Fibroblast of peridontal ligament (primary cell): ENCODE results near the gene MMP21.

Source experiments
- DNase-seq: peaks from one replicate; pipeline ENCODE4 v3.0.0-alpha.2; 2010; ENCODE audit errors: extremely low read depth

MMP21 gene

DNA sequence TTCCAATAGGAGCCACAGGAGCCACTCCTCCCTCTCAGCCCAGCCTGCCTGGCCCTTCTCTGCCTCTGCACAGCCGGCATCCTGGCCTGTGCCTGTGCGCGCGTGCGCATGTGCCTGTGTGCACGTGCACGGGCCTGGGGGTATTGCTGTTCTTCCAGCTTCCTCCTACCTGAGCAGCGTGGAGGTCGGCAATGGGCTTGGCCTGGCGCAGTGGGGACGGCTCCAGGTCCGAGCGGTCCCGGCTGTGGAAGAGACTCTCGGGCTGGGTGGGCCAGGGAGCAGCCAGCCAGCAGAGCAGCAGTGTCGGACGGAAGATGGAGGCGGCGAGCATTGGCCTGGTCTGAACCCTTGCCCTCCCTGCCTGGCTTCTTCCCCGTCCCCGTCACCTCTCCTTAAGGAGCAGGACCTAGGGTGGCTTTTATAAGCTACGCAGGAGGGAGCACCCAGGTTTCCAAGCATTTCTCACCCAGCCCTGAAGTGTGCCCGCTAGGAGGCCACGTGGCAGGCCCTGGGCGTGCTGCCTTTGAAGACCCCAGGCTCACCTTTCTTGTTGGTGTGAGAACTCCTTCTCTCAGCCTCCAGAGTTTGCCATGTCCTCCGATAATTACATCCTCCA lies at the start of gene MMP21:
TSS of gene MMP21 (minus strand) at position 331 of the 616 bp plus-strand sequence. CDS start at position 331, 0 bp downstream.
- no peak for DNase-seq

- peak; percentile 8 for DNase-seq
Measured at GRCh38 chr10:125824736-125825135, 49.1 kb upstream of the MMP21 start.

DNA sequence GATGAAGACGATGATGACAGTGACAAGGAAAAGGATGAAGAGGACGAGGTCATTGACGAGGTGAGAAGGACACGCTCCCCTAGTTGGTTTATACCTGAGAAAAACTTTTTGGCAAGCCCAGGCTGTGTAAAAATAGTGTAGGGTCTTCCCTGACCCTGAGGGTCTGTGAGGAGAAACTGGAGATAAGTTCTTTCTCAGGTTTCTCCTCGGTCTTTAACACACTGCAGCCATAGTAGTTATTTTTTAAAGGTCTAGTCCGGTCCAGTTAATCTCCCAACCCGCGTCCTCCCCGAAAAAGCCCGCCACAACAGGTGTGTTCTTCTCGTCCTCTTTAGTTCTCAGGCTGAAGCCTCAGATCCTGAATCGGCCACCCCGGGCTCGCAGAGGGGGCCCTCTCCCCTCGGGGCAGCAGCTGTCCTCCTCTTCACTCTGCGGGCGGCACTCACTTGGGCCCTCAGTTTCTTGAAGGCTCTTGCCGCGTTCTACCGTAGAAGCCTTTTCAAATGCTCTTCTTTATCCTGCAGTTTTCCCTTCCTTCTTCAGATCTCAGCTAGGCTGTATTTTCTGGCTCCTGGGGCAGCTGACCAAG lies 48.1 kb upstream of the MMP21 start:
- no peak for DNase-seq

GRCh38 chr10:125822878-125823662 lies 47.4 kb upstream of the MMP21 start, which contains the start of the genes BCCIP and UROS:
Gene BCCIP (plus strand): TSS chr10:125823546. CDS start chr10:125823558, 12 bp downstream.
Gene UROS (minus strand): TSS chr10:125823258. CDS start chr10:125816499, 6,759 bp downstream.
- peak; percentile 90 for DNase-seq

DNA sequence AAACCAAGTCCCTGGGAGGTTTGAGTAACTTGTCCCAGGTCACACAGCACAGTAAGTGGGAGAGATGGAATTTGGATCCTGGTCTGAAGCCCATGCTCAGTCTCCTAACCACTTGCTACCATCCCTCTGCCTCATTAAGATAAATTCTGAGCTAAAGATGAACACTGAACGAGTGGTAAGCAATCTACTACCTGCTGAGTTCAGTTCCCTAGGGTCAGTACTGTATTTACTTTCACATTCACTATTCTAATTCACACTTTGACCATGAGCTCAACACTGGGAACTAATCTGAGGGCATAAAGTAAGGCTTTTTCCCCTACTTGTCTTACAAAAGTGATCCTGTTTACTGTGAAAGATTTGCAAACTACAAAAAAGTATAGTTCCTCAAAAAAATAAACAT lies 45.1 kb upstream of the MMP21 start:
- DNase-seq = no peak

GRCh38 chr10:125817337-125817946 lies 41.8 kb upstream of the MMP21 start:
- DNase-seq = no peak

GRCh38 chr10:125816548-125816947 lies 40.9 kb upstream of the MMP21 start:
- DNase-seq = no peak

GRCh38 chr10:125815764-125816163 lies 40.1 kb upstream of the MMP21 start:
- no peak for DNase-seq

GRCh38 chr10:125812128-125812750 lies 36.6 kb upstream of the MMP21 start:
- peak; percentile 69 for DNase-seq

DNA sequence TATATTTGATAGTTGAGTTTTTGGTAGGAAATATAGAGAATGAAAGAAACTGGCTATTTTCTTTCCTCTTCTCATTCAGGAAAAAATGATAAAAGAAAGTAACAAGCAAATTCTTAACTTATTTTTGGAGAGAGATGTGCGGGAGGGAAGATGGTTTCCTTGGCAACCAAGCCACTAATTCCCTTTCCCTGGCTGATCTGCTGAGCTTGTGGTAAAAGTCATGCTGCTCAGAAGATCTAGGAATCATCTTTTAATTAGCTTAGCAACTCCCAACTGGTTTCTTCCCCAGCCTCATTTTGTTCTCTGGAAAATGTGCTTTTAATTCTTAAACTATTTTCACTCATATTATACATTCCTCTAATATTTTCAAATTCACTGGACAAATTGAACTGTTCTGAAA lies 35.6 kb upstream of the MMP21 start:
- DNase-seq = peak; percentile 58

DNA sequence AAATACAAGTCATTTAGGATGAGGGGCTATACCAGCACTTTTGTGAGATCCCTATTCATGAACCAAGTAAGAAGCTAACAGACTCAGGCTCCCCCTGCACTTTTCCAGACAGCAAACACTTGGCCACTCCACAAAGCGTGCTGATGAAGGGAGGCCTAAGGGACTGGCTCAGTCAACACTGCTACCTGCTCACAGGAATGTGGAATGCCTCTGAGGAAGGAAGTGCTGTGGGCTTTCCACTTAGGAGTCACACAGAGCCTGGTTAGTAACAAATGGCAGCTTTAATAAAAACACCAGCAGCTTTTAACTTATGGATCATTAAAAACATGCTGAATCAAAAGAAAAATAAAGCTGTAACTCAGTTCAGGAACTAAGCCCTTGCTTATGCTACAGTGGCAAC lies 32.4 kb upstream of the MMP21 start:
- DNase-seq = no peak

- DNase-seq = no peak
Measured at GRCh38 chr10:125802739-125803138, 27.1 kb upstream of the MMP21 start.

GRCh38 chr10:125802131-125802530 lies 26.5 kb upstream of the MMP21 start:
- no peak for DNase-seq

DNA sequence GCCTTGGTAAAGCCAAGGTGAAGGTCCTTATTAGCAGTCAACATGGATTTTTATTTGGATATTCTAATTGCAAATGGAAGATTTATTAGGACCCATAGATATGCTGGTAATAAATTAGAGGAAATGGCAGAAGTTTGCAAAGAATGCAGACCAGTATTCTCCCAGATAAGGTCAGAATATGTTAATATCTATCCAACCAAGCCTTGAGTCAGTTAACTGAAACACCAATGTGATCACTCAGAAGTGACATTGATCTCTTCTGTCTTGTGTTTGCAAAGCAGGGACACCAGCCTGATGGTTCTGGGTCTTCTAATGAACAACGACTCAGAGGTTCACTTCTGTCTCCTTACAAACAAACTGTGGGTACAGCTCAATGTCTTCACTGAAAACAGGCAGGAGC lies 26.0 kb upstream of the MMP21 start:
- no peak for DNase-seq

DNA sequence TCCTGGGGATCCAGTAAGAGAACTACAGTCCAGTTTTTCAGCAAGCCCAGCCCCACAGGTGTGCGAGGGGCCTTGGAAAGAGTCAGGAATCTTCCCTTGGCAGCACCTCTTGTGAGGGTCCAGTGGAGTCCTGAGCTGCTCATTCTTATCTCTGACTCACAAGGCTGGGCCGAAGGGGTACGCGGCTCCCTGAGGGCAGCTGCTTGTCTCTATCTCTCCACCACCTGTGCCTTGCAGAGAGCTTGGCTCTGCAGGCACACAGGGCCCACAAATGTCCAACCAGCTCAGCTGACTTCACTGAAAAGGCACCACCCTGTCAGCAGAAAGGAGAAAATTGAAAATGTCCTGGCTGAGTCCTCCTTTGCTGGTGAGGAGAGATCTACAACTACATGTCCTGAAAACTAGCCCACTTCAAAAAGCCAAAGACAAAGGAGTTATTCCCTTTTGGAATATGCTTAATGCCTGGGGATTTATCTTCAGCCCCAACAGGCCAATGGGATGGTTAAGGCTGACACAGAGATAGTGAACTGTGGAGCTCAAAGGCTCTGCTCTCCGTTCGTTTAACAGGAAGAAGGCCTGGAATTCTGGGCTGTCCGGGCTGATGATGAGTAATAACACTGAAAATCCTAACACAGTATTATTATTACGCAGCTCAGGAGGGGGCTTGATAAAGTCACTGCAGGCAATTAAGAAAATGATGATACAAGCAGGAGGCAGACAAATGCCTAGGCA lies 24.0 kb upstream of the MMP21 start:
- no peak for DNase-seq

DNA sequence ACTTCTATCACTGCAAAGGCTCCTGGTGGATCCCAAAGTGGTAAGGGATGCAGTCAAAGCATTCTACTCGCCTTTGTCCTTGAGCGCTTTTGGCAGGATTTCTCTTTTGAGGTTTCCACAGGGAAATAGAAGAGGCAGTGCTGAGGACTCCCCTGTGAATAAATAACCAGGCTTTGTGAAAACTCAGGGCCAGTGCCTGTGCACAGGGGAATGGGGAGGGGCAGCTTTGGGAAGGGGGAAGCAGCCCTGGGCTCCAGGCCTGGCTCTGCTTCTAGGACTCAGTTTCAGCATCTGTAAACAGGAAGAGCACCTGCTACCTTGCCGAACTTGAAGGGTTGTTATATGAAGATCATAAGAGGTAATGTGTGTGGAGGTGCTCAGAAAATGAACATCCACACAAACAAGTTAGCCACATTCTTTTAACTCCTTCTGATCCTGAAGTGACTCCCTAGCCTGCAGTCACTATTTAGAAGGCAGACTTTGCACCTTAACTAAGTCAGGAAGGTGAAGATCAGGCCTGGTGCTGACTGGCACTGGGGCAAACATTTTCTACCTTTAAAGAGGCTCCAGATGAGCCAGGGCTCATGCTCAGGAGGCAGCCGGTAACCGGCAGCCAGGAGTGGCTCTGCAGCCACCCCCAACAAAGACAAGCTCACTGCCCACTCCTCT lies 22.5 kb upstream of the MMP21 start:
- no peak for DNase-seq

DNA sequence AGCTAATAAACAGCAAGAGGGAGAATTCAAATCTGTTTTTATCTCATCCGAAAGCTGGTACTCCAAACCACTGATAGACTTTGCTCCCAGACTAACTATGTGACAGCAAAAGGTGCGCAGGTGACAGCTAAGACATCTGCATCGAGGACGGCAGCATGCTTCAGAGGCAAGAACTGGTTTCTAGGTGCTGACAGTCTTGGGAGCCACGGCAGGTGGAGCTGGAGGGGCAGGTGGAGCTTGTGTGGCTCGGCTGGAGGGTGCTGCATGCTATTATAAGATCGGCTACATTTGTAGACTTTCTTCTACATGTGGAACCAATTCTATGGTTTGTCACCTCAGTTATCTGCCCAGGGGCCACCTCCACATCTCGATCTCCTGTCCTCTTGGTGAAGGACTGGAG lies 21.8 kb upstream of the MMP21 start:
- no peak for DNase-seq

DNA sequence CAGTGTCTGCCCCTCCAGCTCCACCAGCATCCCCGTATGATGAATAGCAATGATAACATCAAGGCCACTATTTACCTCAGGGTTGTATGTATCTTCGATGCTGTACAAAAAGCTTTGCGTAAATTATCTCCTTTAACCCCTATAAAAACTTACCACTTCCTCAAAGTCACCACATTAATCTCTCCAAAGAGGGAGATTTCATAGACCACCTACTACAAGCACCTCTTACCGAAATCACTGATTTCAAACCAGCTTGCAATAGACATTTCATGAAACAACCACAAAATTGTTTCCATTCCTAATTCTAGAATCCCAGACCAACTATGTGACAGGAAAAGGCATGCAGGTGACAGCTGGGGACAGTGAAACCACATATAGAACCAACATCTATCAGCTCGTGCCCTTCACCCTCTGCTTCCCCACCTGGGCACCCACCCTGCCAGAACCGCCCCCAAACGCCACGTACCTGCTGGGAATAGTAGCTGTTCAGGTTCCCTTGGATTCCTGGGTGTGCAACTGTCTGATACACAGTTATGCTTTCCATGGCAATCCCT lies 20.1 kb upstream of the MMP21 start:
- DNase-seq = no peak

GRCh38 chr10:125795128-125795527 lies 19.5 kb upstream of the MMP21 start:
- no peak for DNase-seq
